GM12878 (cell line): ENCODE measurements around the gene MCM9. TPM values are rescaled to one million over a fixed set of nuclear protein-coding genes. Genes with fewer than 3 reads are reported as not detected.

Source experiments
- ATAC-seq: fragments of 200-7000 bp; cut with Tn5 transposase; 3 replicates; pipeline ENCODE4 v1.9.1; 2020; ENCODE audit warnings: mild to moderate bottlenecking, moderate library complexity
- BruUV-seq: library from RNA; stranded (reverse); fragments of 400-500 nt; replicated peaks from 2 replicates; lab custom pipeline; 2021; lab: Mats Ljungman, UMichigan
- CTCF ChIA-PET: fragments of 300-600 bp; sonication (Branson Sonifier 250); formaldehyde crosslinking; extraction: SDS; loops from one replicate; lab custom pipeline; 2021; ENCODE audit warnings: inconsistent platforms; lab: Yijun Ruan, JAX
- POLR2A ChIA-PET: fragments of 350-600 bp; formaldehyde crosslinking; extraction: SDS; loops from one replicate; lab custom pipeline; 2021; ENCODE audit warnings: inconsistent platforms; lab: Charles Lee
- RAD21 ChIA-PET: fragments of 300-600 bp; sonication (Branson Sonifier 250); formaldehyde crosslinking; loops from one replicate; lab custom pipeline; 2023; ENCODE audit warnings: antibody characterized with exemption; ENCODE audit not compliant: unreplicated experiment; lab: Charles Lee
- SMC1A ChIA-PET: fragments of 300-600 bp; sonication (Branson Sonifier 250); formaldehyde crosslinking; loops from one replicate; lab custom pipeline; 2023; ENCODE audit not compliant: unreplicated experiment, uncharacterized antibody; lab: Charles Lee
- DNase-seq: peaks from one replicate; pipeline ENCODE4 v3.0.0-alpha.2; 2011; ENCODE audit warnings: low read depth, low spot score
- FAIRE-seq: peaks from 3 replicates; lab custom pipeline; 2011; peaks lifted over from hg19 to GRCh38; lab: Jason Lieb, UNC
- H2AFZ ChIP-seq: 2 replicates; pipeline ENCODE4 v1.6.0; 2011; ENCODE audit warnings: low read depth, low read length, control low read depth; ENCODE audit not compliant: control insufficient read depth
- H3K27ac ChIP-seq: 2 replicates; pipeline ENCODE4 v1.5.1; 2011; ENCODE audit warnings: control low read depth; ENCODE audit not compliant: control insufficient read depth, insufficient read depth
- H3K27me3 ChIP-seq, 2 experiments: replicated peaks in 1 of 2; 2 replicates each; pipeline versions ENCODE4 v1.6.0 to v1.6.1; 2011; ENCODE audit warnings: low read length in 1 of 2; ENCODE audit not compliant: control insufficient read depth in 2 of 2, insufficient read depth in 2 of 2
- H3K36me3 ChIP-seq, 2 experiments: 2 replicates each; pipeline ENCODE4 v1.5.1; 2011; ENCODE audit warnings: low read length in 1 of 2; ENCODE audit not compliant: control insufficient read depth in 2 of 2, insufficient read depth in 2 of 2
- H3K4me1 ChIP-seq: 2 replicates; pipeline ENCODE4 v1.6.1; 2011; ENCODE audit warnings: mild to moderate bottlenecking, low read length, moderate library complexity, mixed read lengths; ENCODE audit not compliant: control insufficient read depth, insufficient read depth
- H3K4me2 ChIP-seq: 2 replicates; pipeline ENCODE4 v1.6.0; 2011; ENCODE audit warnings: control low read depth; ENCODE audit not compliant: control insufficient read depth, insufficient read depth
- H3K4me3 ChIP-seq: fragments of 200-600 bp; sonication (generic); 2 replicates; pipeline ENCODE4 v1.5.1; 2016
- H3K79me2 ChIP-seq: 2 replicates; pipeline ENCODE4 v1.6.0; 2011; ENCODE audit warnings: low read length; ENCODE audit not compliant: control insufficient read depth, insufficient read depth
- H3K9ac ChIP-seq: 2 replicates; pipeline ENCODE4 v1.8.0; 2011; ENCODE audit warnings: low read length, control low read depth, mixed read lengths; ENCODE audit not compliant: control insufficient read depth, insufficient read depth
- H3K9me3 ChIP-seq: replicated peaks from 3 replicates; pipeline ENCODE4 v1.5.1; 2011; ENCODE audit warnings: mild to moderate bottlenecking, low read length; ENCODE audit not compliant: control insufficient read depth, insufficient read depth
- H4K20me1 ChIP-seq: 2 replicates; pipeline ENCODE4 v1.6.0; 2011; ENCODE audit not compliant: control insufficient read depth, insufficient read depth
- ELK1 ChIP-seq: IDR thresholded peaks from 2 replicates; pipeline ENCODE4 v1.6.1; 2012; ENCODE audit warnings: low read depth, low read length, improper control_type of control experiment
- EP300 ChIP-seq, 2 experiments: fragments of 150-350 bp in 1 of 2; IDR thresholded peaks; 2 replicates each; pipeline ENCODE4 v1.6.1; 2011 to 2012; ENCODE audit warnings: low read depth in 2 of 2, low read length in 2 of 2, borderline replicate concordance in 1 of 2, improper control_type of control experiment in 1 of 2, inconsistent platforms in 1 of 2; ENCODE audit not compliant: control insufficient read depth in 1 of 2
- ESRRA ChIP-seq: IDR thresholded peaks from 2 replicates; pipeline ENCODE4 v1.6.1; 2012; ENCODE audit warnings: mild to moderate bottlenecking, low read length, improper control_type of control experiment
- FOS ChIP-seq: IDR thresholded peaks from 3 replicates; pipeline ENCODE4 v1.6.1; 2011; ENCODE audit warnings: borderline replicate concordance; ENCODE audit not compliant: insufficient read length; ENCODE audit errors: extremely low read depth
- MYC ChIP-seq: IDR thresholded peaks from 2 replicates; pipeline ENCODE4 v1.6.1; 2011; ENCODE audit warnings: mild to moderate bottlenecking, low read length, moderate library complexity, inconsistent platforms; ENCODE audit not compliant: insufficient read depth, insufficient replicate concordance, insufficient read length, severe bottlenecking
- POLR2AphosphoS2 ChIP-seq: IDR thresholded peaks from 2 replicates; pipeline ENCODE4 v1.6.1; 2011; ENCODE audit warnings: low read depth, mild to moderate bottlenecking, low read length, improper control_type of control experiment, moderate library complexity
- RAD51 ChIP-seq: fragments of 450-650 bp; IDR thresholded peaks from 2 replicates; pipeline ENCODE4 v1.6.1; 2016; ENCODE audit warnings: moderate library complexity, mild to moderate bottlenecking, inconsistent platforms
- RB1 ChIP-seq: fragments of 450-650 bp; formaldehyde crosslinking; IDR thresholded peaks from 2 replicates; pipeline ENCODE4 v1.6.1; 2017; ENCODE audit warnings: mild to moderate bottlenecking, borderline replicate concordance
- REST ChIP-seq: IDR thresholded peaks from 2 replicates; pipeline ENCODE4 v1.6.1; 2012; ENCODE audit warnings: mild to moderate bottlenecking, low read depth, low read length
- RUNX3 ChIP-seq: IDR thresholded peaks from 2 replicates; pipeline ENCODE4 v1.6.1; 2012; ENCODE audit warnings: low read length, inconsistent platforms
- SREBF1 ChIP-seq: IDR thresholded peaks from 2 replicates; pipeline ENCODE4 v1.6.1; 2012; ENCODE audit warnings: mild to moderate bottlenecking, low read length
- TCF3 ChIP-seq: IDR thresholded peaks from 2 replicates; pipeline ENCODE4 v1.6.1; 2012; ENCODE audit warnings: low read depth, mild to moderate bottlenecking, low read length, borderline replicate concordance; ENCODE audit not compliant: insufficient read depth
- YY1 ChIP-seq: IDR thresholded peaks from 2 replicates; pipeline ENCODE4 v1.6.1; 2011; ENCODE audit warnings: low read depth, mild to moderate bottlenecking, low read length
- ZNF622 ChIP-seq: fragments of 450-650 bp; IDR thresholded peaks from 2 replicates; pipeline ENCODE4 v1.6.1; 2017; ENCODE audit warnings: mild to moderate bottlenecking, inconsistent platforms
- WGBS: methylation state at CpG from one replicate; pipeline ENCODE4 v1.1.6; 2016; ENCODE audit warnings: low lambda C conversion rate; ENCODE audit not compliant: insufficient replicate concordance, insufficient coverage; ENCODE audit errors: missing lambda C conversion rate; 5-methylcytosine and 5-hydroxymethylcytosine counted together
- in situ Hi-C: fragments of 300-500 bp; cut with MboI; formaldehyde crosslinking; loops from 9 replicates; pipeline ENCODE4 v1.14.3; 2018; ENCODE audit warnings: mixed read lengths
- intact Hi-C: fragments of 100-400 bp; cut with micrococcal nuclease; formaldehyde crosslinking; loops from one replicate; pipeline ENCODE4 v1.14.2; 2022; ENCODE audit not compliant: unreplicated experiment
- polyA plus RNA-seq, 11 experiments: library from polyadenylated mRNA; depleted of rRNA in 4 of 11; unstranded in 6 of 11; stranded (reverse) in 5 of 11; fragments of >200 nt; fragmentation: Nextera tagmentation in 4 of 11; fragmentation: Illumina TruSeq in 1 of 11; extraction: Ambion mirVana in 4 of 11; extraction: Trizol in 1 of 11; gene quantifications; 1 replicate in 1 of 11; 2 replicates in 10 of 11; pipeline versions ENCODE4 v1.2.1 to v1.2.3, GENCODE V29; 2011 to 2016; ENCODE audit warnings: inconsistent platforms in 2 of 11, missing spikeins in 2 of 11, low read depth in 1 of 11
- total RNA-seq, 4 experiments: library from RNA; depleted of rRNA in 3 of 4; stranded (reverse); fragments of >200 nt in 3 of 4; fragmentation: Illumina TruSeq in 1 of 4; extraction: Trizol in 1 of 4; gene quantifications; 2 replicates each; pipeline versions ENCODE4 v1.2.1 to v1.2.3, GENCODE V29; 2013 to 2021
- TF ChIP-seq, protein P1 (sequence below): fragments of 450-650 bp; IDR thresholded peaks from 2 replicates; pipeline ENCODE4 v1.6.1; 2017; ENCODE audit warnings: mild to moderate bottlenecking, low read depth, inconsistent platforms; ENCODE audit not compliant: poor library complexity, severe bottlenecking

Gene MCM9
- total and polyA plus RNA-seq, 10 of the 15 experiments (the other 5 are each of a cell fraction or from before 2014, with no cell fraction given): 3.4 to 18.5 (median 9.7) TPM

- peak; percentile 90 for ATAC-seq
- H3K9ac ChIP-seq: no peak overlapping the region
- in situ Hi-C loops: no loop called here
- TF ChIP-seq ESRRA: no peak
- no peak for TF ChIP-seq RAD51
- TF ChIP-seq EP300 (IDR thresholded peaks at IDR 0.05; ENCODE audit: borderline replicate concordance in 1 of 2, control insufficient read depth in 1 of 2, low read depth in 2 of 2, low read length in 2 of 2): peak in 1 of 2 experiments; percentile 55; a peak in 2 of 4 replicates
- no peak for TF ChIP-seq ZNF622
- no peak for TF ChIP-seq RB1
- TF ChIP-seq POLR2AphosphoS2: no peak
- no peak for TF ChIP-seq FOS
- TF ChIP-seq, protein P1, sequence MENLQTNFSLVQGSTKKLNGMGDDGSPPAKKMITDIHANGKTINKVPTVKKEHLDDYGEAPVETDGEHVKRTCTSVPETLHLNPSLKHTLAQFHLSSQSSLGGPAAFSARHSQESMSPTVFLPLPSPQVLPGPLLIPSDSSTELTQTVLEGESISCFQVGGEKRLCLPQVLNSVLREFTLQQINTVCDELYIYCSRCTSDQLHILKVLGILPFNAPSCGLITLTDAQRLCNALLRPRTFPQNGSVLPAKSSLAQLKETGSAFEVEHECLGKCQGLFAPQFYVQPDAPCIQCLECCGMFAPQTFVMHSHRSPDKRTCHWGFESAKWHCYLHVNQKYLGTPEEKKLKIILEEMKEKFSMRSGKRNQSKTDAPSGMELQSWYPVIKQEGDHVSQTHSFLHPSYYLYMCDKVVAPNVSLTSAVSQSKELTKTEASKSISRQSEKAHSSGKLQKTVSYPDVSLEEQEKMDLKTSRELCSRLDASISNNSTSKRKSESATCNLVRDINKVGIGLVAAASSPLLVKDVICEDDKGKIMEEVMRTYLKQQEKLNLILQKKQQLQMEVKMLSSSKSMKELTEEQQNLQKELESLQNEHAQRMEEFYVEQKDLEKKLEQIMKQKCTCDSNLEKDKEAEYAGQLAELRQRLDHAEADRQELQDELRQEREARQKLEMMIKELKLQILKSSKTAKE: peak; percentile 44
- TF ChIP-seq YY1: 0 out of 2 replicates have a peak, but pooled peaks have one; percentile 23
- TF ChIP-seq RUNX3: no peak
- TF ChIP-seq SREBF1: no peak
- no peak for TF ChIP-seq ELK1
- no peak for TF ChIP-seq MYC
- no peak for TF ChIP-seq REST
- TF ChIP-seq TCF3: no peak
These were observed 53.3 kb downstream of the MCM9 start for GRCh38 chr6:118881440-118882313.

More at GRCh38 chr6:118881440-118882313, 53.3 kb downstream of the MCM9 start:
- CTCF ChIA-PET: interaction anchor here (0.7 to 2.5 kb wide), 9 partner anchors 10 to 1721 kb away, joined by 3 to 21 read pairs (median 4); partner anchors contain the start of gene ASF1A
- no peaks in the 10 kb centered on the region for H3K27me3 ChIP-seq
- no peaks in the 10 kb centered on the region for H4K20me1 ChIP-seq
- no peak for DNase-seq
- SMC1A ChIA-PET: interaction anchor here (0.9 to 3.1 kb wide), 11 partner anchors 11 to 316 kb away, joined by 3 to 37 read pairs (median 5); partner anchors contain the start of gene ASF1A
- no peaks in the 10 kb centered on the region for H3K36me3 ChIP-seq
- FAIRE-seq: peak; percentile 90
- intact Hi-C loops: no loop called here
- H3K4me2 ChIP-seq: peak overlapping the region; percentile 40
- H2AFZ ChIP-seq: no peak overlapping the region; the same call in 1 of the 2 replicates
- RAD21 ChIA-PET: interaction anchor here (3.3 to 3.5 kb wide), 2 partner anchors 11 to 14 kb away, joined by 20 to 34 read pairs; partner anchors contain the start of gene ASF1A
- no peak overlapping the region for H3K4me3 ChIP-seq
- no TSS peak for BruUV-seq
- 80% methylated on average over 9 of the region's 9 CpGs for WGBS
- peaks cover 21% of the 10 kb centered on the region for H3K4me1 ChIP-seq
- H3K27ac ChIP-seq: peak overlapping the region; percentile 38; the same call in 1 of the 2 replicates
- H3K79me2 ChIP-seq: peaks cover 24% of the 10 kb centered on the region
- H3K9me3 ChIP-seq: no peaks in the 10 kb centered on the region
- POLR2A ChIA-PET: interaction anchor here (1.5 to 4.2 kb wide), 4 partner anchors 10 to 18 kb away, joined by 4 to 26 read pairs (median 11); no protein-coding TSS in a partner anchor
